Breast epithelium (tissue), 4 donors: Measurements from ENCODE around the gene SOS1. TPM values are rescaled to one million over a fixed set of nuclear protein-coding genes. Genes with fewer than 3 reads are reported as not detected.
A peak's percentile ranks its signal among the peaks of the same experiment; 100 is the strongest.

Experiments
- DNase-seq, 2 donors: peaks; one replicate each; pipeline ENCODE4 v3.0.0-alpha.2; 2019; ENCODE audit warnings: low spot score in 2 of 2
- H3K27ac ChIP-seq, 2 donors: fragments of 200-600 bp; sonication (generic) in 1 of 2; one replicate each; pipeline ENCODE4 v1.5.1; 2016 to 2019; ENCODE audit warnings: mild to moderate bottlenecking in 1 of 2
- H3K27me3 ChIP-seq, 2 donors: fragments of 200-600 bp; sonication (generic) in 1 of 2; one replicate each; pipeline versions ENCODE4 v1.5.1 to v1.6.0; 2017 to 2019; ENCODE audit warnings: control low read depth in 1 of 2, mild to moderate bottlenecking in 1 of 2
- H3K36me3 ChIP-seq: fragments of 200-600 bp; one replicate; pipeline ENCODE4 v1.5.1; 2019
- H3K4me1 ChIP-seq, 2 donors: fragments of 200-600 bp; sonication (generic); one replicate each; pipeline ENCODE4 v1.5.1; 2016 to 2019; ENCODE audit warnings: control low read depth in 1 of 2
- H3K4me3 ChIP-seq, 3 donors: fragments of 200-600 bp; sonication (generic); 1 replicate in 2 of 3; 2 replicates in 1 of 3; pipeline ENCODE4 v1.5.1; 2016 to 2019; ENCODE audit warnings: mild to moderate bottlenecking in 3 of 3, moderate library complexity in 2 of 3
- H3K9me3 ChIP-seq, 2 donors: fragments of 200-600 bp; sonication (generic) in 1 of 2; one replicate each; pipeline ENCODE4 v1.5.1; 2016 to 2019; ENCODE audit warnings: control low read depth in 1 of 2
- POLR2A ChIP-seq: fragments of 450-650 bp; IDR thresholded peaks from one replicate; pipeline ENCODE4 v1.6.1; 2016; ENCODE audit warnings: antibody characterized with exemption, mild to moderate bottlenecking, moderate library complexity
- POLR2AphosphoS5 ChIP-seq, 3 donors: sonication (generic); formaldehyde crosslinking; IDR thresholded peaks; one replicate each; pipeline ENCODE4 v1.6.1; 2017; ENCODE audit warnings: antibody characterized with exemption in 3 of 3
- intact Hi-C: fragments of 100-400 bp; cut with DNase I; formaldehyde crosslinking; loops from one replicate; pipeline ENCODE4 v1.15.1; 2023; ENCODE audit warnings: low total_unique reads
- total RNA-seq, 3 donors: library from RNA; depleted of rRNA; stranded (reverse); fragments of >200 nt; gene quantifications; one replicate each; pipeline ENCODE4 v1.1.0, GENCODE V29; 2016
- TF ChIP-seq, protein P1 (sequence below), 3 donors: fragments of 450-650 bp; IDR thresholded peaks; one replicate each; pipeline ENCODE4 v1.5.1; 2016 to 2017; ENCODE audit warnings: antibody characterized with exemption in 3 of 3, mild to moderate bottlenecking in 3 of 3, moderate library complexity in 3 of 3

SOS1 gene
- total RNA-seq, 3 donors from 2014 or later = 33.4 to 49.0 (median 37.0) TPM

DNA sequence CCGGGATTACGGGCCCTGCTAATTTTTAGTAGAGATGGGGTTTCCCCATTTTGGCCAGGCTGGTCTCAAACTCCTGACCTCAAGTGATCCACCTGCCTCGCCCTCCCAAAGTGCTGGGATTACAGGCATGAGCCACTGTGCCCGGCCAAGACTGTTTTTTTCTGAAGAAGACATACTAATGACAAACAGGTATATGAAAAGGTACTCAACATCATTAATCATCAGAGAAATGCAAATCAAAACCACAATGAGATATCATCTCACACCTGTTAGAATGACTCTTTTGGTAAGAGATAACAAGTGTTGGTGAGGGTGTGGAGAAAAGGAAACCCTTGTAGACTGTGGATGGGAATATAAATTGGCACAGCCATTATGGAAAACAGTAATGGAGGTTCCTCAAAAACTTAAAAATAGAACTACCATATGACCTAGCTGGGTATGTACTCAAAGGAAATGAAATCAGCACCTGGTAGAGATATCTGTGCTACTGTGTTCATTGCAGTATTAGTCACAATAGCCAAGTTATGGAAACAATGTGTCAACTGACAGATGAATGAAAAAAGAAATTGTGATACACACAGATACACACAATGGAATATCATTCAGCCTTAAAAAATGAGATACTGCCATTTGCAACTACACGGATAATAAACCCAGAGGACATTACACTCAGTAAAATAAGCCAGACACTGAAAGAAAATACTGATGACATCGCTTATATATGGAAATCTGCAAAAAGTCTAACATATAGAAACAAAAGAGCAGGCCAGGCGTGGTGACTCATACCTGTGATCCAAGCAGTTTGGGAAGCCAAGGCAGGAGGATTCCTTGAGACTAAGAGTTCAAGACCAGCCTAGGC, 20.8 kb downstream of the SOS1 start:
- Histone ChIP-seq H3K27ac (no peak overlapping the region), H3K4me3 (no peak overlapping the region), H3K4me1 (peaks cover 0 to 5% of the 10 kb centered on the region in 2 donors), H3K36me3 (no peaks in the 10 kb centered on the region), H3K27me3 (no peaks in the 10 kb centered on the region), H3K9me3 (no peaks in the 10 kb centered on the region)
- intact Hi-C loops = no loop called here
- TF ChIP-seq, protein P1, sequence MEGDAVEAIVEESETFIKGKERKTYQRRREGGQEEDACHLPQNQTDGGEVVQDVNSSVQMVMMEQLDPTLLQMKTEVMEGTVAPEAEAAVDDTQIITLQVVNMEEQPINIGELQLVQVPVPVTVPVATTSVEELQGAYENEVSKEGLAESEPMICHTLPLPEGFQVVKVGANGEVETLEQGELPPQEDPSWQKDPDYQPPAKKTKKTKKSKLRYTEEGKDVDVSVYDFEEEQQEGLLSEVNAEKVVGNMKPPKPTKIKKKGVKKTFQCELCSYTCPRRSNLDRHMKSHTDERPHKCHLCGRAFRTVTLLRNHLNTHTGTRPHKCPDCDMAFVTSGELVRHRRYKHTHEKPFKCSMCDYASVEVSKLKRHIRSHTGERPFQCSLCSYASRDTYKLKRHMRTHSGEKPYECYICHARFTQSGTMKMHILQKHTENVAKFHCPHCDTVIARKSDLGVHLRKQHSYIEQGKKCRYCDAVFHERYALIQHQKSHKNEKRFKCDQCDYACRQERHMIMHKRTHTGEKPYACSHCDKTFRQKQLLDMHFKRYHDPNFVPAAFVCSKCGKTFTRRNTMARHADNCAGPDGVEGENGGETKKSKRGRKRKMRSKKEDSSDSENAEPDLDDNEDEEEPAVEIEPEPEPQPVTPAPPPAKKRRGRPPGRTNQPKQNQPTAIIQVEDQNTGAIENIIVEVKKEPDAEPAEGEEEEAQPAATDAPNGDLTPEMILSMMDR (IDR thresholded peaks at IDR 0.05) = no peak
- TF ChIP-seq POLR2AphosphoS5 (IDR thresholded peaks at IDR 0.05) (no peak), POLR2A (no peak)
- DNase-seq = no peak

DNA sequence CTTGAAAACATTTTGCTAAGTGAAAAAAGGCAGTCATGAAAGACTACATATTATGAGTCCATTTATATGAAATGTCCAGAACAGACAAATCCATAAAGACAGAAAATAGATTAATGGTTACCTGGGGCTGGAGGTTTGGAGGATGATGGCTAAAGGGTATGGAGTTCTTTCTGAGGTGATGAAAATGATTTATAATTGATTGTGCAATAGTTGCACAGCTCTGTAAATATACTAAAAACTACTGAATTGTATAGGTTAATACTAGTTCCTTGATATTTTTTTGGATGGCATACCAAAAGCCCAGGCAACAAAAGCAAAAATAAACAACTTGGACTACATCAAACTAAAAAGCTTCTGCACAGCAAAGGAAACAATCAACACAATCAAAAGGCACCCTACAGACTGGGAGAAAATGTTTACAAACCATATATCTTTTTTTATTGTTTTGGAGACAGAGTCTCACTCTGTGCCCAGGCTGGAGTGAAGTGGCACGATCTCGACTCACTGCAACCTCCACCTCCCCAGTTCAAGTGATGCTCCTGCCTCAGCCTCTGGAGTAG, 21.5 kb downstream of the SOS1 start:
- no peaks in the 10 kb centered on the region for H3K27me3 ChIP-seq
- peaks cover 0 to 5% of the 10 kb centered on the region in 2 donors for H3K4me1 ChIP-seq
- no peaks in the 10 kb centered on the region for H3K36me3 ChIP-seq
- no peak overlapping the region for H3K27ac ChIP-seq
- no peaks in the 10 kb centered on the region for H3K9me3 ChIP-seq
- H3K4me3 ChIP-seq = no peak overlapping the region
- intact Hi-C loops = no loop called here
- TF ChIP-seq, protein P1 (IDR thresholded peaks at IDR 0.05) = no peak
- TF ChIP-seq POLR2AphosphoS5 (IDR thresholded peaks at IDR 0.05) = no peak
- TF ChIP-seq POLR2A = no peak
- DNase-seq = no peak

DNA sequence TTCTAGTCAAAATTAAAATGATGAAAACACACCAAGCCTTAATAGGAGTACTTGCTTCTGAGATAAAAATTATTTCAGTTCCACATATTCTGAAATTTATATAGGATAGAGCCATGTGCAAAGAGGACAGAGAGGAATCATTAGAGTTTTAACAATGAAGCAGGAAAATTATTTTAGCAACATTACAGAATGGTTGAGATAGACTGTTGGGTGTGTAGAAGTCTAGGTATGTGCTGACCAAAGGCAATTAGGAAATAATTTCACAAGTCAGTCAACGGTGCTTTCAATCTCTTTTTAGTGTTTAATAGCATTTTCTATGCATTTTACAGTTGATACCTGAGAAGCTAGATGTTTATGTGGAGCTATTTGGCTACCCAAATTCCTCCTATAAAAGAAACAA, 25.2 kb downstream of the SOS1 start:
- TF ChIP-seq, protein P1 (IDR thresholded peaks at IDR 0.05) = no peak
- TF ChIP-seq POLR2AphosphoS5 (IDR thresholded peaks at IDR 0.05) = no peak
- no peak for TF ChIP-seq POLR2A
- H3K9me3 ChIP-seq = no peaks in the 10 kb centered on the region
- H3K4me3 ChIP-seq = no peak overlapping the region
- H3K27me3 ChIP-seq = no peaks in the 10 kb centered on the region
- peak overlapping the region; percentile 14 to 22 for H3K27ac ChIP-seq
- intact Hi-C loops = no loop called here
- H3K4me1 ChIP-seq = peaks cover 0 to 5% of the 10 kb centered on the region in 2 donors
- no peaks in the 10 kb centered on the region for H3K36me3 ChIP-seq
- DNase-seq = no peak

DNA sequence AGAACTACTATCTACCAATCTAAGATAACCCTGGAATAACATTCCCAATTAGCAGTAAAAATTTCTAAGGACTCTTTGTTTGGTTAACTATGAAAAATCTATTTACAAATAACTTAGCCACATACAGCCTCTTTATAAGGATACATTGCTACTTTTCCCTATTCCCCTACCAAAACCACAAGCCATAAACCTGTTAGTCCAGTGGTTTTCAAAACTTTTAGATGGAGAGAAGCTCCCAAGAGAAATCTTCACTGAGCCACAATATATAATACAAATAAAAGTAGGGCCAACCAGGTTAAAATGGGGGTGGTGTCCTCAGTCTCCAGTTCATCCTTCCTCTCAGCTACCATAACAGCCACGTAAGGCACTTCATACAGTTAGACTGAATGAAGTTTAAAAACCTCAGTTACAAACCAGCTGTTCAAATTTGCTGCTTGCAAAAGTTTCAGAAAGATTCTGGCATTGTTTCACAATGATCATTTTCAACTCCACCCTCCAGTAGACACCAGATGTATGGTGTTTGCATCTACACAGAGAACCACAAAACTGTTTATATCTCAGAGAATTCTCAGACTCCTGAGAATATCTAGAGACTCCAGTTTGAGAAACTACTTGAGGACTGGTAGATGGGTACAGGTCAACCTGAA, 26.0 kb downstream of the SOS1 start:
- TF ChIP-seq POLR2A (no peak), POLR2AphosphoS5 (IDR thresholded peaks at IDR 0.05) (no peak)
- TF ChIP-seq, protein P1 (IDR thresholded peaks at IDR 0.05) = no peak
- Histone ChIP-seq H3K4me1 (peaks cover 0 to 5% of the 10 kb centered on the region in 2 donors), H3K9me3 (no peaks in the 10 kb centered on the region), H3K27ac (peak overlapping the region in 1 of 2 donors; percentile 22), H3K4me3 (no peak overlapping the region), H3K36me3 (no peaks in the 10 kb centered on the region), H3K27me3 (no peaks in the 10 kb centered on the region)
- intact Hi-C loops = no loop called here
- DNase-seq = no peak
